GM12892 (cell line): Measurements from ENCODE around the gene KDM6A.

ENCODE experiments used
- POLR2A ChIP-seq: IDR thresholded peaks from 2 replicates; pipeline ENCODE4 v1.6.1; 2011; ENCODE audit warnings: low read depth, low read length, control low read depth
- POLR2AphosphoS5 ChIP-seq: IDR thresholded peaks from 2 replicates; pipeline ENCODE4 v1.6.1; 2011; ENCODE audit warnings: low read depth, low read length, control low read depth
- TAF1 ChIP-seq: IDR thresholded peaks from 2 replicates; pipeline ENCODE4 v1.6.1; 2011; ENCODE audit warnings: low read depth, mild to moderate bottlenecking, control low read depth, low read length, borderline replicate concordance

GRCh38 chrX:45070116-45071007 is 197.4 kb downstream of the KDM6A start:
- no peak for TF ChIP-seq TAF1
- no peak for TF ChIP-seq POLR2AphosphoS5
- TF ChIP-seq POLR2A: no peak
